Astrocyte (in vitro differentiated cells and primary cell): Measurements from ENCODE around the gene INAFM2. TPM values are rescaled to one million over a fixed set of nuclear protein-coding genes. Genes with fewer than 3 reads are reported as not detected.

Experiments used
- DNase-seq: peaks from one replicate; pipeline ENCODE4 v3.0.0-alpha.2; 2010; ENCODE audit warnings: low read depth
- FAIRE-seq: peaks from 2 replicates; lab custom pipeline; 2011; peaks lifted over from hg19 to GRCh38; lab: Jason Lieb, UNC
- H2AFZ ChIP-seq: 2 replicates; pipeline ENCODE4 v1.6.0; 2012; ENCODE audit warnings: low read depth, low read length, inconsistent platforms
- H3K27ac ChIP-seq: 2 replicates; pipeline ENCODE4 v1.5.1; 2011; ENCODE audit warnings: low read depth, low read length, inconsistent platforms
- H3K27me3 ChIP-seq: 2 replicates; pipeline ENCODE4 v1.6.0; 2011; ENCODE audit warnings: low read length, inconsistent platforms; ENCODE audit not compliant: insufficient read depth
- H3K36me3 ChIP-seq: 2 replicates; pipeline ENCODE4 v1.5.1; 2011; ENCODE audit warnings: low read length, inconsistent platforms; ENCODE audit not compliant: insufficient read depth
- H3K4me1 ChIP-seq: 2 replicates; pipeline ENCODE4 v1.5.1; 2011; ENCODE audit warnings: low read length, inconsistent platforms; ENCODE audit not compliant: insufficient read depth
- H3K4me2 ChIP-seq: 2 replicates; pipeline ENCODE4 v1.6.0; 2012; ENCODE audit warnings: low read length, inconsistent platforms
- H3K4me3 ChIP-seq: 2 replicates; pipeline ENCODE4 v1.5.1; 2011; ENCODE audit warnings: low read depth, mild to moderate bottlenecking, low read length, inconsistent platforms; ENCODE audit not compliant: insufficient read depth
- H3K79me2 ChIP-seq: 2 replicates; pipeline ENCODE4 v1.6.0; 2012; ENCODE audit warnings: mild to moderate bottlenecking, low read length, inconsistent platforms; ENCODE audit not compliant: insufficient read depth
- H3K9ac ChIP-seq: 2 replicates; pipeline ENCODE4 v1.6.0; 2012; ENCODE audit warnings: mild to moderate bottlenecking, low read length, inconsistent platforms
- H3K9me3 ChIP-seq: 2 replicates; pipeline ENCODE4 v1.5.1; 2012; ENCODE audit warnings: low read depth, mild to moderate bottlenecking, low read length, inconsistent platforms; ENCODE audit not compliant: insufficient read depth
- H4K20me1 ChIP-seq: 2 replicates; pipeline ENCODE4 v1.6.0; 2012; ENCODE audit warnings: low read length, inconsistent platforms; ENCODE audit not compliant: insufficient read depth
- H3K27ac Mint-ChIP-seq: one replicate; pipeline ENCODE4 v1.8.0; 2021; ENCODE audit warnings: mild to moderate bottlenecking, mixed read lengths; ENCODE audit not compliant: unreplicated experiment
- H3K27me3 Mint-ChIP-seq: one replicate; pipeline ENCODE4 v1.8.0; 2021; ENCODE audit warnings: low read depth, mixed read lengths; ENCODE audit not compliant: unreplicated experiment
- H3K36me3 Mint-ChIP-seq: one replicate; pipeline ENCODE4 v1.8.0; 2021; ENCODE audit warnings: low read depth, mixed read lengths; ENCODE audit not compliant: unreplicated experiment
- H3K4me1 Mint-ChIP-seq: one replicate; pipeline ENCODE4 v1.8.0; 2021; ENCODE audit warnings: low read depth, mixed read lengths; ENCODE audit not compliant: unreplicated experiment
- H3K4me3 Mint-ChIP-seq: one replicate; pipeline ENCODE4 v1.8.0; 2021; ENCODE audit warnings: mild to moderate bottlenecking, moderate library complexity, mixed read lengths; ENCODE audit not compliant: unreplicated experiment
- H3K9me3 Mint-ChIP-seq: one replicate; pipeline ENCODE4 v1.8.0; 2021; ENCODE audit warnings: mild to moderate bottlenecking, mixed read lengths; ENCODE audit not compliant: unreplicated experiment
- EZH2 ChIP-seq: IDR thresholded peaks from 2 replicates; pipeline ENCODE4 v1.6.1; 2012; ENCODE audit warnings: mild to moderate bottlenecking, low read length, inconsistent platforms; ENCODE audit not compliant: insufficient read depth
- total RNA-seq: library from RNA; stranded (reverse); gene quantifications from 2 replicates; pipeline ENCODE4 v1.2.1, GENCODE V29; 2021
- TF ChIP-seq, protein P1 (sequence below): IDR thresholded peaks from 2 replicates; pipeline ENCODE4 v1.5.1; 2011; ENCODE audit warnings: low read depth, mild to moderate bottlenecking, inconsistent platforms, low read length, moderate library complexity; ENCODE audit not compliant: insufficient read depth

Gene INAFM2
- total RNA-seq, 1 donor from 2014 or later = 41.2 TPM

DNA sequence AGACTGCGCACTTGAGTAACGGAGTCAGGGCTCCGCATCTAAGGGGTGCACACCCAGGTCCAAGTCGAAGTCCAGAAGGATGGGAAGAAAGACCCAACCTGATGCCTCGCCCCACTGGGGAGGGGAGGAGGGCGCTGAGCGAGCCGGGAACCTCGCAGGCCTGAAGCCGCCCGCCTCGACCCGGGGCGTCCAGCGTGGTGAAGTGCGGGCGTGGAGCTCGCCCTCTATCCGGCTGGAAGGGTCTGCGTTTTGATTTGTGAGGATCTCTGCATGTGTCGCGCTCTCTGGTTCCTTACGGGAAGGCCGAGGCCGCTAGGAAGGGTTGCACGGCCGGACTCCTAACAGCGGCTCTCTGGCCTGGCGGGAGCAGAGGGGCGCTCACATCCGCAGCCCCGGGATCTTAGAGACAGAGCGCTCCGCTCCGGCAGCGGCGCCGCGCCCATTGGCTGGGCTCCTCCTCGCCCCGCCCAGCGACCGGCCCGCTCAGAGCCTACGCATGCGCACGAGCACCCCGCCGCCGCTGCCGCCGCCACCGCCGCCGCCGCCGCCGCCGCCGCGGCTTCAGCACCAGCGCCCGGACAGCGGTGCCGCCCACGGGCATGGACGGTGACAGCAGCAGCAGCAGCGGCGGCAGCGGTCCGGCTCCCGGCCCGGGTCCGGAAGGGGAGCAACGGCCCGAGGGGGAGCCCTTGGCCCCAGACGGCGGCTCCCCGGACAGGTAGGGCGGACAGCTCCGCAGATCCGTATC, 34.4 kb downstream of the INAFM2 start, which contains the start of gene DISP2:
DISP2 (plus strand) TSS at position 497 of the 748 bp plus-strand sequence; CDS start at position 600, 103 bp downstream.
- peaks cover 50% of the 10 kb centered on the region for H3K27me3 Mint-ChIP-seq

DNA sequence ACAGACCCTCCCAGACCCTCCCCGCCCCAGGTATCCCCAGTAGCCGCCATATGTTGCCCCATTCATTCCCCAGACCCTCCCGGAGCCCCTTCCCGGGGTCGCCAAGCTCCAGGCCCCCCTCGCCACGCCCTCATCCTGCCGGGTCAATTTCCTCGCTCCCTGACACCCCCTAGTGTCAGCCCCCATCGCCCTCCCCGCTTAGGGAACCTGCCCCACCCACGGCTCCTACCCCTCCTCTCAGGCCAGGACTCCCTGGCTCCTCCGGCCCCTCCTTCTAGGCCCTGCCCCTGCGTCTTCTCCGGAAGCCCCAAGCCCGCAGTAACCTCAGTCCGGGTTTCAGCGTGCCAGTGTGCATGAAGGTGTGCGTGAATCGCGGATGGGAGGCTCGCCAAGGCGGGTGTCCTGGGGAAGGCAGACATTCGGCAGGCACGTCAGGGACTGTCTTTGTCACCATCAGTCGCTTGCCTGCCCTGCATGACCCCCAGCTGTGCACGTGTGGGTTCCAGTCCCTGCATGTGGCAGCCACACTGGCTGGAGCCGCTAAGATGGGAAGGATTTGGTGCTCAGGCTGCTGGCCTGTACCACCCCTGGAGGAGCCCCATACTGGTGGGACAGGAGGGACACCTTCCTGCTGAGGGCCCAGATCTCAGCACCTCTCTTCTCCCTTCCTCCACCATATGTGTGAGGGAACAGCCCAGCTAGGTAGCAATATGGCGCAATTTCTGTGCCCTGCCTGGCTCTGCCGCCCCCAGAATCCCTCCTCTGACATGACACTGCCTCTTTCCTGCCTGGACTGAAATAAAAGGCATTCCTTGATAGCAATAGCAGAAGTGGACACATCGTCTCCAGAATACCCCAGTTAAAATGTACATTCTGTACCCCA, 35.2 kb downstream of the INAFM2 start:
- no peaks in the 10 kb centered on the region for H3K36me3 ChIP-seq
- H3K4me3 ChIP-seq = peak overlapping the region; percentile 49
- peak overlapping the region; percentile 91 for H3K4me2 ChIP-seq
- Mint-ChIP-seq H3K9me3 (no peaks in the 10 kb centered on the region), H3K4me1 (peaks cover 9% of the 10 kb centered on the region), H3K27ac (no peak overlapping the region), H3K27me3 (peaks cover 52% of the 10 kb centered on the region), H3K4me3 (peak overlapping the region; percentile 77), H3K36me3 (no peaks in the 10 kb centered on the region)
- no peaks in the 10 kb centered on the region for H3K9me3 ChIP-seq
- FAIRE-seq = no peak
- no peaks in the 10 kb centered on the region for H4K20me1 ChIP-seq
- H3K4me1 ChIP-seq = peaks cover 14% of the 10 kb centered on the region
- H3K79me2 ChIP-seq = no peaks in the 10 kb centered on the region
- H3K9ac ChIP-seq = no peak overlapping the region
- DNase-seq = no peak
- H3K27me3 ChIP-seq = peaks cover 7% of the 10 kb centered on the region
- H3K27ac ChIP-seq = no peak overlapping the region
- TF ChIP-seq EZH2 = no peak
- TF ChIP-seq, protein P1, sequence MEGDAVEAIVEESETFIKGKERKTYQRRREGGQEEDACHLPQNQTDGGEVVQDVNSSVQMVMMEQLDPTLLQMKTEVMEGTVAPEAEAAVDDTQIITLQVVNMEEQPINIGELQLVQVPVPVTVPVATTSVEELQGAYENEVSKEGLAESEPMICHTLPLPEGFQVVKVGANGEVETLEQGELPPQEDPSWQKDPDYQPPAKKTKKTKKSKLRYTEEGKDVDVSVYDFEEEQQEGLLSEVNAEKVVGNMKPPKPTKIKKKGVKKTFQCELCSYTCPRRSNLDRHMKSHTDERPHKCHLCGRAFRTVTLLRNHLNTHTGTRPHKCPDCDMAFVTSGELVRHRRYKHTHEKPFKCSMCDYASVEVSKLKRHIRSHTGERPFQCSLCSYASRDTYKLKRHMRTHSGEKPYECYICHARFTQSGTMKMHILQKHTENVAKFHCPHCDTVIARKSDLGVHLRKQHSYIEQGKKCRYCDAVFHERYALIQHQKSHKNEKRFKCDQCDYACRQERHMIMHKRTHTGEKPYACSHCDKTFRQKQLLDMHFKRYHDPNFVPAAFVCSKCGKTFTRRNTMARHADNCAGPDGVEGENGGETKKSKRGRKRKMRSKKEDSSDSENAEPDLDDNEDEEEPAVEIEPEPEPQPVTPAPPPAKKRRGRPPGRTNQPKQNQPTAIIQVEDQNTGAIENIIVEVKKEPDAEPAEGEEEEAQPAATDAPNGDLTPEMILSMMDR = no peak
- peak overlapping the region; percentile 52 for H2AFZ ChIP-seq

More for the DNA sequence above, 34.4 kb downstream of the INAFM2 start, which contains the start of gene DISP2:
- Histone ChIP-seq H3K9me3 (no peaks in the 10 kb centered on the region), H3K27ac (no peak within 1 kb of the TSS), H3K9ac (no peak within 1 kb of the TSS), H2AFZ (peak within 1 kb of the TSS; percentile 93), H3K79me2 (no peaks in the 10 kb centered on the region), H3K36me3 (no peaks in the 10 kb centered on the region), H3K4me2 (peak within 1 kb of the TSS; percentile 91), H3K4me3 (peak within 1 kb of the TSS; percentile 51), H3K27me3 (peaks cover 7% of the 10 kb centered on the region), H3K4me1 (peaks cover 14% of the 10 kb centered on the region), H4K20me1 (no peaks in the 10 kb centered on the region)
- TF ChIP-seq EZH2 = no peak
- TF ChIP-seq, protein P1 = no peak
- Mint-ChIP-seq H3K4me1 (peaks cover 11% of the 10 kb centered on the region), H3K4me3 (peak within 1 kb of the TSS; percentile 87), H3K36me3 (no peaks in the 10 kb centered on the region), H3K9me3 (no peaks in the 10 kb centered on the region), H3K27ac (no peak within 1 kb of the TSS)
- FAIRE-seq = no peak
- peak; percentile 30 for DNase-seq
